CD14-positive monocyte (primary cell): ENCODE measurements around the gene CISD3. TPM values are rescaled to one million over a fixed set of nuclear protein-coding genes. Genes with fewer than 3 reads are reported as not detected.

Experiments used
- DNase-seq, 3 donors: peaks; one replicate each; pipeline ENCODE4 v3.0.0-alpha.2; 2011 to 2022
- H2AFZ ChIP-seq: 2 replicates; pipeline ENCODE4 v1.6.0; 2012; ENCODE audit warnings: mild to moderate bottlenecking, low read depth, low read length, inconsistent platforms; ENCODE audit not compliant: insufficient read depth, poor library complexity, severe bottlenecking
- H3K27ac ChIP-seq, 2 donors: 1 replicate in 1 of 2; 2 replicates in 1 of 2; pipeline ENCODE4 v1.5.1; 2012 to 2013; ENCODE audit warnings: low read length in 2 of 2, control low read depth in 1 of 2, inconsistent platforms in 1 of 2, low read depth in 1 of 2, mild to moderate bottlenecking in 1 of 2
- H3K27me3 ChIP-seq, 2 donors: one replicate each; pipeline versions ENCODE4 v1.6.0 to v1.6.1; 2011 to 2013; ENCODE audit warnings: low read length in 2 of 2; ENCODE audit not compliant: control insufficient read depth in 2 of 2, insufficient read depth in 2 of 2
- H3K36me3 ChIP-seq, 2 donors: replicated peaks in 1 of 2; 1 replicate in 1 of 2; 2 replicates in 1 of 2; pipeline versions ENCODE4 v1.5.1 to v1.6.1; 2012 to 2013; ENCODE audit warnings: low read length in 2 of 2, control low read depth in 1 of 2, inconsistent platforms in 1 of 2, mild to moderate bottlenecking in 1 of 2; ENCODE audit not compliant: insufficient read depth in 2 of 2, control insufficient read depth in 1 of 2
- H3K4me1 ChIP-seq, 2 donors: 1 replicate in 1 of 2; 2 replicates in 1 of 2; pipeline versions ENCODE4 v1.5.1 to v1.6.1; 2012 to 2013; ENCODE audit warnings: low read length in 2 of 2, control low read depth in 1 of 2, inconsistent platforms in 1 of 2, mild to moderate bottlenecking in 1 of 2, moderate library complexity in 1 of 2; ENCODE audit not compliant: insufficient read depth in 2 of 2, control insufficient read depth in 1 of 2
- H3K4me2 ChIP-seq: replicated peaks from 2 replicates; pipeline ENCODE3; 2012; ENCODE audit warnings: low read length, moderate library complexity, mild to moderate bottlenecking; ENCODE audit not compliant: poor library complexity, severe bottlenecking; ENCODE audit errors: extremely low read depth
- H3K4me3 ChIP-seq, 3 experiments: fragments of 200-600 bp in 1 of 3; sonication (generic) in 1 of 3; replicated peaks in 1 of 3; 1 replicate in 2 of 3; 2 replicates in 1 of 3; pipeline ENCODE4 v1.5.1; 2011 to 2013; ENCODE audit warnings: low read length in 3 of 3, mild to moderate bottlenecking in 3 of 3, control low read depth in 2 of 3, low read depth in 2 of 3, inconsistent platforms in 1 of 3, moderate library complexity in 1 of 3
- H3K79me2 ChIP-seq: 2 replicates; pipeline ENCODE4 v1.6.0; 2012; ENCODE audit warnings: mild to moderate bottlenecking, control low read depth, inconsistent platforms, low read length, moderate library complexity; ENCODE audit not compliant: insufficient read depth
- H3K9ac ChIP-seq: 2 replicates; pipeline ENCODE4 v1.6.0; 2017; ENCODE audit warnings: low read length, mild to moderate bottlenecking; ENCODE audit not compliant: insufficient read depth, poor library complexity, severe bottlenecking
- H3K9me3 ChIP-seq, 2 donors: replicated peaks in 1 of 2; 1 replicate in 1 of 2; 2 replicates in 1 of 2; pipeline versions ENCODE4 v1.5.1 to v1.6.1; 2012 to 2013; ENCODE audit warnings: low read length in 2 of 2, control low read depth in 1 of 2; ENCODE audit not compliant: control insufficient read depth in 1 of 2, insufficient read depth in 1 of 2
- H4K20me1 ChIP-seq: 2 replicates; pipeline ENCODE4 v1.6.0; 2012; ENCODE audit warnings: mild to moderate bottlenecking, low read length, control low read depth, moderate library complexity; ENCODE audit not compliant: insufficient read depth
- H3K27ac Mint-ChIP-seq, 7 donors: one replicate each; pipeline ENCODE4 v1.8.0; 2020; ENCODE audit warnings: mild to moderate bottlenecking in 7 of 7, mixed read lengths in 7 of 7, moderate library complexity in 6 of 7, inconsistent platforms in 2 of 7
- H3K27me3 Mint-ChIP-seq, 3 donors: one replicate each; pipeline ENCODE4 v1.8.0; 2021 to 2022; ENCODE audit warnings: low read depth in 3 of 3, mild to moderate bottlenecking in 3 of 3, mixed read lengths in 3 of 3, moderate library complexity in 3 of 3, inconsistent platforms in 1 of 3
- H3K36me3 Mint-ChIP-seq, 2 donors: one replicate each; pipeline ENCODE4 v1.8.0; 2020; ENCODE audit warnings: mixed read lengths in 2 of 2, inconsistent platforms in 1 of 2, mild to moderate bottlenecking in 1 of 2
- H3K4me1 Mint-ChIP-seq: one replicate; pipeline ENCODE4 v1.8.0; 2020; ENCODE audit warnings: mild to moderate bottlenecking, mixed read lengths
- H3K4me3 Mint-ChIP-seq, 2 donors: one replicate each; pipeline ENCODE4 v1.8.0; 2020; ENCODE audit warnings: mild to moderate bottlenecking in 2 of 2, mixed read lengths in 2 of 2, moderate library complexity in 1 of 2
- H3K9me3 Mint-ChIP-seq, 7 donors: one replicate each; pipeline ENCODE4 v1.8.0; 2020 to 2022; ENCODE audit warnings: mixed read lengths in 7 of 7, mild to moderate bottlenecking in 6 of 7, moderate library complexity in 6 of 7, inconsistent platforms in 2 of 7
- CTCF ChIP-seq: fragments of 200-600 bp; IDR thresholded peaks from one replicate; pipeline ENCODE4 v1.8.0; 2022; ENCODE audit warnings: antibody characterized with exemption, mild to moderate bottlenecking
- whole genome bisulfite sequencing: methylation state at CpG from one replicate; pipeline ENCODE4 v1.1.5; 2013; ENCODE audit warnings: missing lambda C conversion rate; ENCODE audit not compliant: insufficient coverage; 5-methylcytosine and 5-hydroxymethylcytosine counted together
- intact Hi-C, 2 donors: fragments of 100-400 bp; cut with micrococcal nuclease; formaldehyde crosslinking; loops; one replicate each; pipeline versions ENCODE4 v1.15.0 to v1.15.1; 2023
- polyA minus RNA-seq: library from RNA; depleted of rRNA, polyadenylated mRNA; stranded (reverse); fragments of >200 nt; gene quantifications from 2 replicates; pipeline ENCODE4 v1.2.3, GENCODE V29; 2012
- polyA plus RNA-seq, 3 donors: library from polyadenylated mRNA; depleted of rRNA in 1 of 3; unstranded in 2 of 3; stranded (reverse) in 1 of 3; fragments of 300-500 nt in 2 of 3; fragments of >200 nt in 1 of 3; fragmentation: Illumina TruSeq in 2 of 3; gene quantifications; 1 replicate in 2 of 3; 2 replicates in 1 of 3; pipeline ENCODE4 v1.2.3, GENCODE V29; 2012 to 2021
- total RNA-seq, 12 experiments: library from RNA in 1 of 12; stranded (reverse) in 1 of 12; fragments of 120-200 nt in 1 of 12; gene quantifications; one replicate each; pipeline ENCODE4 v1.2.4 and lab custom pipeline; 2013 to 2026; ENCODE audit warnings: mixed read lengths in 6 of 12, inconsistent platforms in 1 of 12

Gene CISD3
- 7.6 TPM for total RNA-seq (2013)
- 10 to 100 TPM in 2 of 3 donors, 1 to 10 TPM in 1; 7.1 to 61.2 (median 53.4) TPM for polyA plus RNA-seq
- 1.9 and 4.5 TPM in 2 replicates for polyA minus RNA-seq
- 0.58 to 7.0 (median 5.6) reads per million in 11 experiments for total RNA-seq (lab: John Stamatoyannopoulos, UW)

GRCh38 chr17:38729886-38730525 lies at the start of gene CISD3:
Gene CISD3 (plus strand): TSS chr17:38730341. CDS start chr17:38730359, 18 bp downstream.
- Mint-ChIP-seq H3K4me1 (peaks cover 53% of the 10 kb centered on the region), H3K27me3 (peaks cover 0 to 8% (median 0%) of the 10 kb centered on the region in 3 donors), H3K4me3 (peak within 1 kb of the TSS; percentile 88 to 94), H3K36me3 (peaks cover 21 to 32% of the 10 kb centered on the region in 2 donors), H3K27ac (peak within 1 kb of the TSS; percentile 78 to 93 (median 89)), H3K9me3 (peaks cover 0 to 3% (median 0%) of the 10 kb centered on the region in 7 donors)
- under 1% methylated on average over 91 of the region's 92 CpGs for WGBS
- Histone ChIP-seq H3K36me3 (peaks cover 5 to 10% of the 10 kb centered on the region in 2 donors), H3K4me3 (peak within 1 kb of the TSS; percentile 66 to 94 (median 89)), H2AFZ (peak within 1 kb of the TSS; percentile 88), H4K20me1 (peaks cover 3% of the 10 kb centered on the region), H3K27me3 (no peaks in the 10 kb centered on the region), H3K9me3 (no peaks in the 10 kb centered on the region), H3K4me1 (peaks cover 47 to 50% of the 10 kb centered on the region in 2 donors), H3K9ac (peak within 1 kb of the TSS; percentile 76), H3K4me2 (peak within 1 kb of the TSS; percentile 83), H3K79me2 (no peaks in the 10 kb centered on the region), H3K27ac (peak within 1 kb of the TSS; percentile 16 to 81)
- TF ChIP-seq CTCF = peak; percentile 78
- peak; percentile 80 to 84 (median 84) for DNase-seq
- intact Hi-C loops = loop anchor here in 1 of 2 donors (1.0 to 2.0 kb wide), 2 partner anchors 22 to 29 kb away; partner anchors contain the start of gene PSMB3

- H3K27ac Mint-ChIP-seq = no peak overlapping the region
- no peak overlapping the region for H3K27ac ChIP-seq
- no peaks in the 10 kb centered on the region for H3K79me2 ChIP-seq
- no peak for DNase-seq
- no peak for TF ChIP-seq CTCF
- H3K4me2 ChIP-seq = no peak overlapping the region
- peaks cover 28% of the 10 kb centered on the region for H3K4me1 Mint-ChIP-seq
- peaks cover 20 to 22% of the 10 kb centered on the region in 2 donors for H3K4me1 ChIP-seq
- peaks cover under 1 to 4% of the 10 kb centered on the region in 2 donors for H3K36me3 Mint-ChIP-seq
- intact Hi-C loops = no loop called here
- H3K36me3 ChIP-seq = no peaks in the 10 kb centered on the region
- WGBS = 60% methylated on average over 1 of the region's 3 CpGs
- H3K9ac ChIP-seq = no peak overlapping the region
- H3K9me3 ChIP-seq = no peaks in the 10 kb centered on the region
- H2AFZ ChIP-seq = no peak overlapping the region
- H3K9me3 Mint-ChIP-seq = peaks cover 0 to 6% (median 0%) of the 10 kb centered on the region in 7 donors
- H3K27me3 Mint-ChIP-seq = peaks cover 21 to 28% (median 22%) of the 10 kb centered on the region in 3 donors
- no peak overlapping the region for H3K4me3 Mint-ChIP-seq
- H3K27me3 ChIP-seq = peaks cover 6 to 9% of the 10 kb centered on the region in 2 donors
- H4K20me1 ChIP-seq = no peaks in the 10 kb centered on the region
- no peak overlapping the region for H3K4me3 ChIP-seq
Observed at GRCh38 chr17:38681096-38681495, 49.0 kb upstream of the CISD3 start.
